Measurements from ENCODE around the gene STX8. TPM values are rescaled to one million over a fixed set of nuclear protein-coding genes. Genes with fewer than 3 reads are reported as not detected.

STX8 gene
- total RNA-seq, 4 donors from 2014 or later: 69.7 to 129 (median 89.6) TPM

DNA sequence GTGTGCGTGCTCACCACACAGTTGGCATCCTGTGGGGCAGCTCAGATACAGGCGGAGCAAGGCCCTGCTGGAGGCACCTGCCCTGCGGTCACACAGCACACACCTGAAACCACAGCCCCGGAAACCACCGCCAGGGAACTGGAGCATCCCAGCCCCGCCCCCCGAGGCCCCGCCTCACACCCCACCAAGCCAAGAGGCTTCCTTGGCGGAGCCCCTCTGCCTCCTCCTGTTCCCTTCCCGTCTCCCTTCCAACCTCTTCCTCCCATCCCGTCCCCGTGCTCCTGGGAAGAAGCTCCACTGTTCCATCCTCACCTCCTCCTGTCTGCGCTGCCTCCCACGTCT is 348.9 kb downstream of the STX8 start:
- TF ChIP-seq, protein P1, sequence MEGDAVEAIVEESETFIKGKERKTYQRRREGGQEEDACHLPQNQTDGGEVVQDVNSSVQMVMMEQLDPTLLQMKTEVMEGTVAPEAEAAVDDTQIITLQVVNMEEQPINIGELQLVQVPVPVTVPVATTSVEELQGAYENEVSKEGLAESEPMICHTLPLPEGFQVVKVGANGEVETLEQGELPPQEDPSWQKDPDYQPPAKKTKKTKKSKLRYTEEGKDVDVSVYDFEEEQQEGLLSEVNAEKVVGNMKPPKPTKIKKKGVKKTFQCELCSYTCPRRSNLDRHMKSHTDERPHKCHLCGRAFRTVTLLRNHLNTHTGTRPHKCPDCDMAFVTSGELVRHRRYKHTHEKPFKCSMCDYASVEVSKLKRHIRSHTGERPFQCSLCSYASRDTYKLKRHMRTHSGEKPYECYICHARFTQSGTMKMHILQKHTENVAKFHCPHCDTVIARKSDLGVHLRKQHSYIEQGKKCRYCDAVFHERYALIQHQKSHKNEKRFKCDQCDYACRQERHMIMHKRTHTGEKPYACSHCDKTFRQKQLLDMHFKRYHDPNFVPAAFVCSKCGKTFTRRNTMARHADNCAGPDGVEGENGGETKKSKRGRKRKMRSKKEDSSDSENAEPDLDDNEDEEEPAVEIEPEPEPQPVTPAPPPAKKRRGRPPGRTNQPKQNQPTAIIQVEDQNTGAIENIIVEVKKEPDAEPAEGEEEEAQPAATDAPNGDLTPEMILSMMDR (IDR thresholded peaks at IDR 0.05; ENCODE audit: low read depth): no peak

DNA sequence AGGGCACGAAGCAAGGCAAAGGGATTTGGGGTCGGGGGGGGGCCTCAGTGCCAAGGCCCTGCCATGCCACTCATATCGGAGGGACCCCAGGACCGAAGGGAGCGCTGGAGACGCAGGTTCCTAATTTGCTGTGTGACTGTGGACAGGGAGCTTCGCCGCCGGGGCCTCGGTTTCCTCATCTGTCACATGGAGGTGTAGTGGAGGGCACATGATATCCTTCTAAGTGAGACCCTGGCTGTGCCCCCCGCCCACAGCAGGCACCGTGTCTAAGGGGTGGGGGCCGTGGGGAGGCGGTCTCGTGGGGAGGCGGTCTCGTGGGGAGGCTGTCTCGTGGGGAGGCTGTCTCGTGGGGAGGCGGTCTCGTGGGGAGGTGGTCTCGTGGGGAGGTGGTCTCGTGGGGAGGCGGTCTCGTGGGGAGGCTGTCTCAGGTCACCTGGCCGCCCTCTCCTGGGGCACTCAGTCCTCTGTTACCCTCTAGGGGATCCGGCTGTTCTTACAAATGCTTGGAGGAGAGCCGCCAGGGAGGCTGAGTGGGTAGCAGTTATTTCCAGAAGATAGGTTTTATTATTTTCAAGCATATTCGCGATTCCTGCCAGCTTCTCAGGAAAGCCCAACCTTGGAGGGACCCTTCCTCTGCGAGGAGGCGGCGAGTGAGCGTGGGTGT is 349.4 kb downstream of the STX8 start:
- TF ChIP-seq, protein P1 (IDR thresholded peaks at IDR 0.05; ENCODE audit: low read depth): no peak

DNA sequence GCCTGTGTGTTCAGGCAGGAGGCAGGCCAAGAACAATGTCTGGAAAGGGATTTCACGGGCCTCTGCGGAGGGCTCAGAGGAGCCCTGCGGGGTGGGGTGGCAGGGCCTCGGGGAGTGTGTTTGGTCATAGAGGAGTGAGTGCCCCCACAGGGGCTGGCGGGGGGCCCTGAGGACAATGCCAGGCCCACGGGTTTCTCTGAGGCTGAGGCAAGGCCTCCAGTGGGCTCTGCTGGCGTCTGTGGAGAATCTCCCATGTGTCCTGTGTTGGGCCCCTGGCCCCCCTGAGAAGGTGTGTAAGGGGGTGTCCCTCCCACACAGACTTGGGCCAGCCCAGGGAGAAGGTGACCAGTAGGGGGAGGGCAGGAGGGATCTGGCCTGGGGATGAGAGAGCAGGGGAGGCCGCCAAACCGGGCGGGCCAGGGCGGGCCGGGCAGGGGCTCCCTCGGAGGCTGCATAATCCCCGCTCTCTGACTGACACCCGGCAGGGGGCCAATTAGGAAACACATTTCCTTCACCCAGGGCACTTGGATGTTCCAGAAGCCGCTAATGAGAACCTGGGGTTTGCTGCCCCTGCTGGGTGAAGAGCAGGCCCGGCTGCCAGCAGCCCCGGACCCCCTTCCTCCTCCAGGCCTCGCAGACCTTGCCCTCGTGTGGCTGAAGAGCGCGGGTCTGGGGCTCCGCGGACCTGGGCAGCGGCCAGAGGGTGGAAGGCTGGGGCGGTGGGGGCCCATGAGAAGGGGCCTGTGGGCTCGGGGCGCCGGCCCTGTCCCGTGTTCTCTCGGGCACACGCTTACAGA is 350.1 kb downstream of the STX8 start:
- TF ChIP-seq, protein P1 (IDR thresholded peaks at IDR 0.05; ENCODE audit: low read depth): no peak

DNA sequence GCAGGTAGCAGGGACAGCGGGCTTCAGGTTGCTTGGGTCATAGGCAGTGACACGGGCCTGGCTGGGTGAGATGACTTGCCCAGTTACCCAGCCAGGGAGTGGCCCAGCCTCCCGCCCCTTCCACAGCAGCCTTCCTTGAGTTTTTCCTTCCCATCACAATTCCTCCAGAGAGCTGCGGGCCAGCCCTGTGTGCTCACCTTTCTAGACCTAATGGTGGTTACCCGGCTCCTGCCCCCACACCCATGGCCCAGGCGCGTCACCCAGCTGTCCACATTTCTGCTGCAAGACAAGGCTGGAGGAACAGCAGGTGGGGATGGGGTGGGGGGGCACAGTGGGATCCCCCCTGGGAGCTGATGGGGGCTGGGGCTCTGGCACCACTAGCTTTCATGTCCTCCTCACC is 351.1 kb downstream of the STX8 start:
- TF ChIP-seq, protein P1 (IDR thresholded peaks at IDR 0.05; ENCODE audit: low read depth): no peak

DNA sequence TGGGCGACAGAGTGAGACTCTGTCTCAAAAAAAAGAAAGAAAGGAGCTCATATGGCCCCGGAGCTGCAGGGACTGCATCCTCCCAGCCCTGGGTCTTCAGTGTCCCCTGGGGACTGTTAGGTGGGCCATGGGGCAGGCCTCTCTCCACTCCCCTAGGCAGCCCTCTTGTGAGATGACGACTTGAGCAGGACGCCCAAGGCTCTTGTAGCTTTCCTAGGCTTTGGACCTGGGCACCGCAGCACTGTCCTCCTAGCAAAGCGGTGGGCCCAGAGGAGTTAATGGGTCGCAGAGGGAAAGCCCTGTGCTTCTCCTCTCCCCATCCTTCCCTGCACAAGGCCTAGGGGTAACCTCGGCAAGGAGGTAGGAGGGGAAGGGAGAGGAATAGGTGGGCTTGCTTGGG is 352.1 kb downstream of the STX8 start:
- TF ChIP-seq, protein P1 (IDR thresholded peaks at IDR 0.05; ENCODE audit: low read depth): no peak

DNA sequence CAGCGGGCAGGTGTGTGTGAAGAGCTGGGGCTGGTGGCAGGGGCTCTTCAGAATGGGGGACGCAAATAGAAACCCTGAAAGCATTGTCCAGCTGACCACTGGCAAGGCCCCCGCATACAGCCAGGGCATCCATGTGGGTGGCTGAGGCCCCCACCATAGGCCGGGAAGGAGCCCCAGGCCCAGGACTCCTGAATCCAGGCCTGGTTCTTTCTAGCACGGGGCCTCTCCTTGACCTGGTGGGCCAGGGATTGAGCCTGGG is 353.8 kb downstream of the STX8 start:
- TF ChIP-seq, protein P1 (IDR thresholded peaks at IDR 0.05; ENCODE audit: low read depth): no peak

DNA sequence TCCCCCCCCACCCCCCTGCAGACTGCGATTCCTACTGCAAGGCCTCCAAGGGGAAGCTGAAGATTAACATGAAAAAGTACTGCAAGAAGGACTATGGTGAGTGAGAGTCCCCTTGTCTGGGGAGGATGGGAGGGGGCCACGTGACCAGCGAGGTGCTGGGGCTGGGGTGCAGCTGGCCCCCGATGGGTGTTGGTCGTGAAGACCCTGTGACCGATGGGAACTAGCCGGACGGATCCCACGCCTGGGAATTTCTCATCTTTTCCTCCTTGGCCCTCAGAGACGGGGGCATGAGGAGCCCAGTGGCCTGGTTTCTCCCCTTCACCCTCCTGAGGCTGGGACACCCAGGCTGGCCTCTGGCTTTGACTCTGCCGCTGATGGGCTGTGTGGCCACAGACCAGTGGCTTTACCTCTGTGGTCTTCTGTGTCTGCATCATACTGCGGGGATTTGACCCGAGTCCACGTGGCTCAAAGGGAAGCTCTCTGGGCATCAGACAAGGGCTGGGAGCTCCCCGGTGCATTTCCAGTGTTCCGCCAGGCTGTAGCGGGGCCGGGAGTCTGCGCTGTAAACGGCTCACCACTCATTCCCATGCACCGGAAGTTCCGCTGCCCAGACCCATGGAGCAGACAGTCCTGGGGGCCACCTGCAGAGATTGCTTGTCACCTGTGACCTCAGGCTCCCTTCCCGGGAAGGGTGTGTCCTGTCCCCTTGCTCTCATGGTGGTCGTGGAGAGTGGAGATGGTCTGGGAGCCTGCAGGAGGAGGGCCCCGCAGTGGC is 354.3 kb downstream of the STX8 start:
- TF ChIP-seq, protein P1 (IDR thresholded peaks at IDR 0.05; ENCODE audit: low read depth): no peak

All from subcutaneous adipose tissue (tissue), 4 donors.